Breast epithelium (tissue), 3 donors: Measurements from ENCODE around the gene KCMF1.

ENCODE experiments used
- CTCF ChIP-seq, 3 donors: fragments of 450-650 bp; IDR thresholded peaks; one replicate each; pipeline ENCODE4 v1.5.1; 2016 to 2017; ENCODE audit warnings: antibody characterized with exemption in 3 of 3, mild to moderate bottlenecking in 3 of 3, moderate library complexity in 3 of 3
- POLR2A ChIP-seq: fragments of 450-650 bp; IDR thresholded peaks from one replicate; pipeline ENCODE4 v1.6.1; 2016; ENCODE audit warnings: antibody characterized with exemption, mild to moderate bottlenecking, moderate library complexity
- POLR2AphosphoS5 ChIP-seq, 3 donors: sonication (generic); formaldehyde crosslinking; IDR thresholded peaks; one replicate each; pipeline ENCODE4 v1.6.1; 2017; ENCODE audit warnings: antibody characterized with exemption in 3 of 3

- TF ChIP-seq CTCF (IDR thresholded peaks at IDR 0.05) (no peak), POLR2AphosphoS5 (IDR thresholded peaks at IDR 0.05) (no peak), POLR2A (no peak)
These were observed 4.2 kb upstream of the KCMF1 start for GRCh38 chr2:84966731-84967130.
